PFSK-1 (cell line): ENCODE data around the gene ZFP36L1.

Experiments
- FOXP2 ChIP-seq: optimal IDR thresholded peaks from 2 replicates; pipeline ENCODE3; 2011; ENCODE audit warnings: borderline replicate concordance, control low read depth, inconsistent platforms; ENCODE audit not compliant: insufficient read depth; ENCODE audit errors: extremely low read length, extremely low read depth
- POLR2AphosphoS5 ChIP-seq: IDR thresholded peaks from 2 replicates; pipeline ENCODE4 v1.6.1; 2012; ENCODE audit warnings: low read depth, mild to moderate bottlenecking, control low read depth, low read length, moderate library complexity
- SIN3A ChIP-seq: IDR thresholded peaks from 2 replicates; pipeline ENCODE4 v1.6.1; 2012; ENCODE audit warnings: mild to moderate bottlenecking, low read length, moderate library complexity, borderline replicate concordance; ENCODE audit not compliant: insufficient read depth

DNA sequence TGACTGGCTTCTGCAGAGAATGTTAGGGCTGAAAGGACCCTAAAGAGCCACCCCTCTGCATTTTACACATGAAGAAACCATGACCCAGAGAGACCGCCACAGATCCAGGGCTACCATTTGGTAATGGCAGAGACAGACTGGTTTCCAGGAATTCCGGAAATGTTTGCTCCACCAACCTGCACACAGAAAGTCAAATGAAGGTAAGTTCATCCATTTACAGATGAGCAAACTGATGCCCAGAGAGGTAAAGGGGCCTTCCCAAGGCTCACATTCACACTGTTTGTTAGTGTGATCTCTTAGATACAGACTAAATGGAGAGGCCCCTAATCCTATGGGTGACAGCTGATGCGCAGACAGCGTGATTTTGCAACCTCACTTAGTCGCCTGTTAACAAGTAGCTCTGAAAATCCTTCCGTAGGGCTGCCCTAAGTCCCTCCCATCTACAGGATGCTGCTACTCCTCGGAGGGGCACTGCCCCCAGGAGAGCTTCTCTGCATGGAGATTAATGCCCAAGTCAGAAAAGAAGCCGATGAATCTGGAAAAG is 33.8 kb downstream of the ZFP36L1 start:
- TF ChIP-seq FOXP2 = no peak
- TF ChIP-seq POLR2AphosphoS5 = no peak
- no peak for TF ChIP-seq SIN3A
